CD14-positive monocyte (primary cell): ENCODE results near the gene TNFSF4. TPM values are rescaled to one million over a fixed set of nuclear protein-coding genes. Genes with fewer than 3 reads are reported as not detected.
A peak's percentile ranks its signal among the peaks of the same experiment; 100 is the strongest.

Experiments
- DNase-seq, 3 donors: peaks; one replicate each; pipeline ENCODE4 v3.0.0-alpha.2; 2011 to 2022
- H2AFZ ChIP-seq: 2 replicates; pipeline ENCODE4 v1.6.0; 2012; ENCODE audit warnings: mild to moderate bottlenecking, low read depth, low read length, inconsistent platforms; ENCODE audit not compliant: insufficient read depth, poor library complexity, severe bottlenecking
- H3K27ac ChIP-seq, 2 donors: 1 replicate in 1 of 2; 2 replicates in 1 of 2; pipeline ENCODE4 v1.5.1; 2012 to 2013; ENCODE audit warnings: low read length in 2 of 2, control low read depth in 1 of 2, inconsistent platforms in 1 of 2, low read depth in 1 of 2, mild to moderate bottlenecking in 1 of 2
- H3K27me3 ChIP-seq, 2 donors: one replicate each; pipeline versions ENCODE4 v1.6.0 to v1.6.1; 2011 to 2013; ENCODE audit warnings: low read length in 2 of 2; ENCODE audit not compliant: control insufficient read depth in 2 of 2, insufficient read depth in 2 of 2
- H3K36me3 ChIP-seq, 2 donors: replicated peaks in 1 of 2; 1 replicate in 1 of 2; 2 replicates in 1 of 2; pipeline versions ENCODE4 v1.5.1 to v1.6.1; 2012 to 2013; ENCODE audit warnings: low read length in 2 of 2, control low read depth in 1 of 2, inconsistent platforms in 1 of 2, mild to moderate bottlenecking in 1 of 2; ENCODE audit not compliant: insufficient read depth in 2 of 2, control insufficient read depth in 1 of 2
- H3K4me1 ChIP-seq, 2 donors: 1 replicate in 1 of 2; 2 replicates in 1 of 2; pipeline versions ENCODE4 v1.5.1 to v1.6.1; 2012 to 2013; ENCODE audit warnings: low read length in 2 of 2, control low read depth in 1 of 2, inconsistent platforms in 1 of 2, mild to moderate bottlenecking in 1 of 2, moderate library complexity in 1 of 2; ENCODE audit not compliant: insufficient read depth in 2 of 2, control insufficient read depth in 1 of 2
- H3K4me2 ChIP-seq: replicated peaks from 2 replicates; pipeline ENCODE3; 2012; ENCODE audit warnings: low read length, moderate library complexity, mild to moderate bottlenecking; ENCODE audit not compliant: poor library complexity, severe bottlenecking; ENCODE audit errors: extremely low read depth
- H3K4me3 ChIP-seq, 3 experiments: fragments of 200-600 bp in 1 of 3; sonication (generic) in 1 of 3; replicated peaks in 1 of 3; 1 replicate in 2 of 3; 2 replicates in 1 of 3; pipeline ENCODE4 v1.5.1; 2011 to 2013; ENCODE audit warnings: low read length in 3 of 3, mild to moderate bottlenecking in 3 of 3, control low read depth in 2 of 3, low read depth in 2 of 3, inconsistent platforms in 1 of 3, moderate library complexity in 1 of 3
- H3K79me2 ChIP-seq: 2 replicates; pipeline ENCODE4 v1.6.0; 2012; ENCODE audit warnings: mild to moderate bottlenecking, control low read depth, inconsistent platforms, low read length, moderate library complexity; ENCODE audit not compliant: insufficient read depth
- H3K9ac ChIP-seq: 2 replicates; pipeline ENCODE4 v1.6.0; 2017; ENCODE audit warnings: low read length, mild to moderate bottlenecking; ENCODE audit not compliant: insufficient read depth, poor library complexity, severe bottlenecking
- H3K9me3 ChIP-seq, 2 donors: replicated peaks in 1 of 2; 1 replicate in 1 of 2; 2 replicates in 1 of 2; pipeline versions ENCODE4 v1.5.1 to v1.6.1; 2012 to 2013; ENCODE audit warnings: low read length in 2 of 2, control low read depth in 1 of 2; ENCODE audit not compliant: control insufficient read depth in 1 of 2, insufficient read depth in 1 of 2
- H4K20me1 ChIP-seq: 2 replicates; pipeline ENCODE4 v1.6.0; 2012; ENCODE audit warnings: mild to moderate bottlenecking, low read length, control low read depth, moderate library complexity; ENCODE audit not compliant: insufficient read depth
- H3K27ac Mint-ChIP-seq, 7 donors: one replicate each; pipeline ENCODE4 v1.8.0; 2020; ENCODE audit warnings: mild to moderate bottlenecking in 7 of 7, mixed read lengths in 7 of 7, moderate library complexity in 6 of 7, inconsistent platforms in 2 of 7
- H3K27me3 Mint-ChIP-seq, 3 donors: one replicate each; pipeline ENCODE4 v1.8.0; 2021 to 2022; ENCODE audit warnings: low read depth in 3 of 3, mild to moderate bottlenecking in 3 of 3, mixed read lengths in 3 of 3, moderate library complexity in 3 of 3, inconsistent platforms in 1 of 3
- H3K36me3 Mint-ChIP-seq, 2 donors: one replicate each; pipeline ENCODE4 v1.8.0; 2020; ENCODE audit warnings: mixed read lengths in 2 of 2, inconsistent platforms in 1 of 2, mild to moderate bottlenecking in 1 of 2
- H3K4me1 Mint-ChIP-seq: one replicate; pipeline ENCODE4 v1.8.0; 2020; ENCODE audit warnings: mild to moderate bottlenecking, mixed read lengths
- H3K4me3 Mint-ChIP-seq, 2 donors: one replicate each; pipeline ENCODE4 v1.8.0; 2020; ENCODE audit warnings: mild to moderate bottlenecking in 2 of 2, mixed read lengths in 2 of 2, moderate library complexity in 1 of 2
- H3K9me3 Mint-ChIP-seq, 7 donors: one replicate each; pipeline ENCODE4 v1.8.0; 2020 to 2022; ENCODE audit warnings: mixed read lengths in 7 of 7, mild to moderate bottlenecking in 6 of 7, moderate library complexity in 6 of 7, inconsistent platforms in 2 of 7
- CTCF ChIP-seq: fragments of 200-600 bp; IDR thresholded peaks from one replicate; pipeline ENCODE4 v1.8.0; 2022; ENCODE audit warnings: antibody characterized with exemption, mild to moderate bottlenecking
- WGBS: methylation state at CpG from one replicate; pipeline ENCODE4 v1.1.5; 2013; ENCODE audit warnings: missing lambda C conversion rate; ENCODE audit not compliant: insufficient coverage; 5-methylcytosine and 5-hydroxymethylcytosine counted together
- intact Hi-C, 2 donors: fragments of 100-400 bp; cut with micrococcal nuclease; formaldehyde crosslinking; loops; one replicate each; pipeline versions ENCODE4 v1.15.0 to v1.15.1; 2023
- polyA plus RNA-seq, 3 donors: library from polyadenylated mRNA; depleted of rRNA in 1 of 3; unstranded in 2 of 3; stranded (reverse) in 1 of 3; fragments of 300-500 nt in 2 of 3; fragments of >200 nt in 1 of 3; fragmentation: Illumina TruSeq in 2 of 3; gene quantifications; 1 replicate in 2 of 3; 2 replicates in 1 of 3; pipeline ENCODE4 v1.2.3, GENCODE V29; 2012 to 2021

Gene TNFSF4
- polyA plus RNA-seq, 3 donors, result 0.21 to 0.40 (median 0.38) TPM

DNA sequence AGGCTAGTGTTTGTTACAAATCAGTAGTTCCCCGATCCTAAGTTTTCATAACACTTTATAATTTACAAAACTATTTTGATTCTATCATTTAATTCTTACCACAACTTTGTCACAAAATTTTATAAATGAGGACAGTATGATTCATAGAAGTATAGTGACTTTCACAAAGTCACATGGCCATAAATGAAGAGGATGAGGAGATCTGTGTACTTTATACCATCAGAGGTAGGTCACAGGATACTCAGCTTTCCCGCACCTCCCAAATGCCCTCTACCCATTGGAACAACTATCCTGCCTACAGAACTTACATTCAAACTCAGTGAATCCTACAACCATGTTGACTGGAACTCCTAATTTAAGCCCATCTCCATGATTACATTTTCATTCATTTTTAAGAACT, 56.3 kb downstream of the TNFSF4 start:
- Histone ChIP-seq H3K4me1 (no peaks in the 10 kb centered on the region), H3K4me2 (no peak overlapping the region), H3K36me3 (no peaks in the 10 kb centered on the region), H3K27me3 (no peaks in the 10 kb centered on the region), H3K27ac (no peak overlapping the region), H3K9me3 (peaks cover 0 to 17% of the 10 kb centered on the region in 2 donors), H4K20me1 (no peaks in the 10 kb centered on the region), H3K9ac (no peak overlapping the region), H3K79me2 (no peaks in the 10 kb centered on the region), H2AFZ (no peak overlapping the region), H3K4me3 (no peak overlapping the region)
- Mint-ChIP-seq H3K36me3 (no peaks in the 10 kb centered on the region), H3K9me3 (peaks cover 11 to 27% (median 21%) of the 10 kb centered on the region in 7 donors), H3K4me1 (peaks cover 9% of the 10 kb centered on the region), H3K27ac (peak overlapping the region in 4 of 7 donors; percentile 61 to 82 (median 78)), H3K27me3 (peaks cover 0 to 1% (median 0%) of the 10 kb centered on the region in 3 donors), H3K4me3 (no peak overlapping the region)
- TF ChIP-seq CTCF, result no peak
- intact Hi-C loops, result no loop called here
- no peak for DNase-seq
- WGBS, result 100% methylated on average over 1 of the region's 2 CpGs

DNA sequence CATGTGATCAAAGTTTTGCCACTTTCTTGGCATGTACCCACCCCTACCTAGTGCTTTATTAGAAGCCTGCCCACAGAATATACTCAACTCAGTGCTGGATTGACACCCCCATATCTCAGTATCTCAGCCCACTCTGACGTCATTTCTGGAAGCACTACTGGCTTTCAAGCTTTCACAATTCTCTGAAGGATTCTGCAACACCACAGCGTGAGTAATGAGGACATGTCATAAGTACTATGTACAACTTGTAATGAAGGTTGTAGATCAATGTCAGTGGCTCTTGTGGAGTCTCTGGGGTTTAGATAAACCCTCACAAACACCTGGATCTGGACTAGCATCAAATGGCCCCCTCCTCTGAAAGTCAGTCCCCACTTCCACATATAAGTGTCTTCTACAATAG, 57.2 kb downstream of the TNFSF4 start:
- H3K36me3 Mint-ChIP-seq, result no peaks in the 10 kb centered on the region
- H3K4me2 ChIP-seq, result no peak overlapping the region
- H3K4me3 ChIP-seq, result no peak overlapping the region
- no peak overlapping the region for H2AFZ ChIP-seq
- H3K9ac ChIP-seq, result no peak overlapping the region
- H3K36me3 ChIP-seq, result no peaks in the 10 kb centered on the region
- H3K27me3 ChIP-seq, result no peaks in the 10 kb centered on the region
- H3K4me1 Mint-ChIP-seq, result peaks cover 9% of the 10 kb centered on the region
- no peak overlapping the region for H3K27ac ChIP-seq
- no peak for TF ChIP-seq CTCF
- DNase-seq, result peak; percentile 65 to 85 (median 76)
- H3K4me3 Mint-ChIP-seq, result no peak overlapping the region
- no CpG with 5 or more reads among the region's 2 CpGs for WGBS
- peak overlapping the region; percentile 6 to 85 (median 74) for H3K27ac Mint-ChIP-seq
- no peaks in the 10 kb centered on the region for H4K20me1 ChIP-seq
- H3K9me3 Mint-ChIP-seq, result peaks cover 17 to 31% (median 22%) of the 10 kb centered on the region in 7 donors
- H3K27me3 Mint-ChIP-seq, result no peaks in the 10 kb centered on the region
- no peaks in the 10 kb centered on the region for H3K4me1 ChIP-seq
- intact Hi-C loops, result no loop called here
- H3K79me2 ChIP-seq, result no peaks in the 10 kb centered on the region
- peaks cover 0 to 17% of the 10 kb centered on the region in 2 donors for H3K9me3 ChIP-seq
